ENCODE measurements around the gene IL21R. TPM values are rescaled to one million over a fixed set of nuclear protein-coding genes. Genes with fewer than 3 reads are reported as not detected.

The IL21R gene
- total RNA-seq, 1 donor from 2014 or later, result 72.3 TPM

DNA sequence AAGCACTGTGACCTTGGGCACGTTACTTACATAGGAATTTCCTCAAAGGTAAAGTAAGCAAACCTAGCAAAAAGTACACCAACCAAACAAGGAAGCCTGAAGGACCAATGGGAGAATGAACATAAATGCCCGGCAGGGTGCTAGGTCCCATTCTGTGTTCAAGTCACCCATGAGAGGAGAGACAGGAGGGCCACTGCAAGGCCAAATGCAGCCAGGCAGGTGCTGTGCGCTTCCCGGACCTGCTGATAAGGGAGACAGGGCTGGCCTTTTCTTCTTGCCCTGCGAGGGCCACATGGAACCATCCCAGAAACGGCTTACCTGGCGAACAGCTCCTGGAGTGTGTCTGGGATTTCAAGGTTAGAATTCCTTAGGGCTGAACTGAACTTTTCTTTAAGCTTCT lies 78.8 kb downstream of the IL21R start:
- intact Hi-C loops (cut with micrococcal nuclease), result no loop called here

- intact Hi-C loops (cut with micrococcal nuclease), result no loop called here
Observed at GRCh38 chr16:27481282-27481934, 79.4 kb downstream of the IL21R start.

- intact Hi-C loops (cut with micrococcal nuclease), result no loop called here
Observed at GRCh38 chr16:27482397-27483087, 80.6 kb downstream of the IL21R start.

GRCh38 chr16:27483088-27483437 lies 81.1 kb downstream of the IL21R start:
- intact Hi-C loops (cut with micrococcal nuclease), result no loop called here

DNA sequence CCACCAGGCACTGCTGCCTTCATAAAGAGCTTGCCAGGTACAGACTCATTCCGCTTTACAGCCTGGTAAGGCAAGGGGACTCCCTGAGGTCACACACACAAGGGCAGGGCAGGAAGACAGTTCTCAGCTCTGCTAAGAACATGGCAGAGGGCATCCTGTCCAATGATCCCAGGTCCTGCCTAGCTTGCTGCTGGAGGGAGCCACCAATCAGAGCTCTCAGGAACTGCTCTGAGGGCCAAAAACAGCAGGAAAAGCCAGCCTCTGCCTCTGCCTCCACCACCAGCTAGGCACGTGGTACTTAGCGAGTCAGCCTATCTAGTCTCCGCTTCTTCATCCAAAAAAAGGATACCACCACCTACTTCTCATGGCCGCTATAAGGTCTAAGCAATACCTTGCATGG lies 81.7 kb downstream of the IL21R start:
- intact Hi-C loops (cut with micrococcal nuclease), result no loop called here

- intact Hi-C loops (cut with micrococcal nuclease), result no loop called here
Observed at GRCh38 chr16:27485126-27485525, 83.2 kb downstream of the IL21R start.

- intact Hi-C loops (cut with micrococcal nuclease), result no loop called here
Observed at GRCh38 chr16:27485811-27486210, 83.8 kb downstream of the IL21R start.

DNA sequence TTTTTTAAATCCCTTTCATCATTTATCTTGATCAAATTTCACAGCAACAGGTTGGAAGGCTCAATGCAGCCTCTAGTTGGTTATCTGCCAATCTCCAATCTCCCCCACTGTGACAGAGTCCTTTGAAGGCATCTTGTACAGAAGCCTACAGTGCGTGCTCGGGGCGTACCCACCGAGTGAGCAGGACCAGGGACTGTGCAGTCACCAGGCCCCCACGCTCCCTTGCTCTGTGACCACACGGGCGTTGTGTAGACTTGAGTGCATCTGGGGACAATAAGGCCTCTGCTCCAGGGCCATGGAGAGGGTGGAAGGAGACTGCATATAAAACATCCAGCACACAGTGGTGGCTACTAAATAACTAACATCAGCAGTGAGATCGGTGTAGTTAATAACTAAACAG lies 84.4 kb downstream of the IL21R start:
- intact Hi-C loops (cut with micrococcal nuclease), result no loop called here

- intact Hi-C loops (cut with micrococcal nuclease), result no loop called here
Observed at GRCh38 chr16:27486760-27487159, 84.8 kb downstream of the IL21R start.

GRCh38 chr16:27489421-27489820 lies 87.4 kb downstream of the IL21R start:
- intact Hi-C loops (cut with micrococcal nuclease), result no loop called here

GRCh38 chr16:27489906-27490305 lies 87.9 kb downstream of the IL21R start:
- intact Hi-C loops (cut with micrococcal nuclease), result no loop called here

DNA sequence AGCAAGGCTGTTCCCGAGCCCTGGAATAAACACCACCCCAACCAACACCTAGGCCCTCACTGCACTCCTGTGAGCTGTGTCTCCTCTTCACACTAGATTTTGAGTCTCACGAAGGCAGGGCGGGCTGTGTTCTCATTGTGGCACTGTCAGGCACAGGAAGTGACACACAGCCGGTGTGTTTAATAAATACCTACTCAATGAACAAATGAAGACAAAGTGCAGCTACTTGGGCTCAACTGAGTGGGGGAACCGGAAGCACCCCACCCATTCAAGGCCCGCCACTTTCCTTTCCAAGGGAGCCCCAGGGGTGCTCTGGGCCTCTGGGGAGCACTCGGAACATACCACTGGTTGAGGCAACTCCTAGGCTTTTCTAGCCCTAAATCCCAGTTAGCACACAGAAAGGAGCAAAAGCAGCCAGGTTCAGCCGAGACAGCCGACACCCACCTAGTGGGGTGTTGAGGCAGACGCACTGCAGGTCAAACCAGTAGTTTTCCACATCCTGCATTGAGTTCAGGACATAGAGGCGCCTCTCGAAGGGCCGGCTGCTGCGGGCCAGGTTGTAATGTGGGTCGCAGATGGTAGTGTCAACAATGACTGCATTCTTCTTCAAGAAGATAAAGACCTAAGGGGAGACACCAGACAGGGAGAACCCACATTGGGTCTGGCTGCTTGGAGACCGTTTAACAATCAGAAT lies 90.1 kb downstream of the IL21R start:
- intact Hi-C loops (cut with micrococcal nuclease), result no loop called here

- intact Hi-C loops (cut with micrococcal nuclease), result no loop called here
Observed at GRCh38 chr16:27492588-27492979, 90.6 kb downstream of the IL21R start.

GRCh38 chr16:27495191-27495590 lies 93.2 kb downstream of the IL21R start:
- intact Hi-C loops (cut with micrococcal nuclease), result no loop called here

DNA sequence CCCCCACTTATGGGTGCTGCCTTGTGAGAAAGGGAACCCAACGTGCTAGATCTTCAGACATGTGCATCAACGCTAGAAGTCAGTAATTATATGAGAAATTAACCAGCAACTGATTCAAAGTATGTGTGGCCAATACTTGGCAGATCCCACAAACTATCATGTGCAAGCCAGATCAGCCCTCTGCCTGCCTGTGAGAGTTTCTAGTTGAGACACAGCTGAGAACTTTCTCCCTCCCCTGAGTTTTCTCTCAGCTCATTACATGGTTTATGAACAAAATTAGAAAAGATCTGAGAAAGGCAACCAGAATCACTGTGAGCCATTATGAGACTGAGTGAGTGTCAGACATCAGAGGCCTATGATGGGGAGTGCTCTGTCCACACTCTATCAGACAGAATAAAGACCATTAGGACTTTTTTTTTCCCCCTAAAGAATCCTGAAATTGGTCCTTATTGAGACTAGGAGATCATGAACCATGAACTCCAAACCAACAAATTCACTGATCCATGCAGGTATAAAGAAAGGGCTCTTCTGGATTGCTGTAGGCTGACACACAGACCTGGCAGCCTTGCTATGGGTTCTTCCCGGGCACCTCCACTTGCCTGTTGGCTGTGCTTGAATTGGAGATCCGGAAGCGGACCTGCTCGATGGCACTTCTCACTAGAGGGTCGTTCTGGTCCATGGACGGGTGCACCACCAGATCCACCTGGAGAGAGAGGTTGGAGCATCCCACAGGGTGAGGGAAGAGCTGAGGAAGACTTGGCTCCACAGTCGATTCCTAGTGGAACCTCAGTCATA lies 96.3 kb downstream of the IL21R start:
- intact Hi-C loops (cut with micrococcal nuclease), result no loop called here

DNA sequence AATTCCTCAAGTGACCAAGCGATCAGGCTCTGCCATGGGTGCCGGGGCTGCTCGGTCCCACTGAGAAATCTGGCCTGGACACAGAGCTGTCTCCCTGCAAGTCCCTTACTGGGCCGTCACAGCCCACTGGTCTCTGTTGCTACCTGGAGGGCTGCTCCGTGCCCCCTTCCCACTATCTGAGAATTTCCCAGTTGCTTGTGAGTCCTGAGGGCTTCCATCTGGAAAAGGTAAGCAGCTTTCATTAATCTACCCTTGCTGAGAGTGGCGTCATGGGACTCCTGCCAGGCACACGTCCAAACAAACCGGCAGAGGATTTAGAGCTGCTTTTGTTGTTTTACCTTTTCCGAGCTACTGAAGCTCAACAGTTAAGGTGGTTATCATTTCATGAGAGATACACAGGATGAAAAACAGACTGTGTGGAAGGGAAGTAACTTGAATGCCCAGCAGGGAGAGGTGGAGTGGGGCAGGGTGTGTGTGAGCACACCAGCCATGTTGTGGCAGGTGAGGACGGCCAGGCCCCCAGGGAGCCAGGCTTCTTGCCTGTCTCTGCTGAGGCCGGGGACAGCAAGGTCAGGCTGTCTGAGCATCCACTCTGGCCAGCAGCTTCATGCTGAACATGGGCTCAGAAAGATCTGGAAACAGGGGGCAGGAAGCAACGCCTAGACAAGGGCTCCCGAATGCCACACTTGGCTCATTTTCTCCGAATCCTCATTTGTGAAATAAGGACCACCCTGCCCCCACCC lies 97.1 kb downstream of the IL21R start:
- intact Hi-C loops (cut with micrococcal nuclease), result no loop called here

DNA sequence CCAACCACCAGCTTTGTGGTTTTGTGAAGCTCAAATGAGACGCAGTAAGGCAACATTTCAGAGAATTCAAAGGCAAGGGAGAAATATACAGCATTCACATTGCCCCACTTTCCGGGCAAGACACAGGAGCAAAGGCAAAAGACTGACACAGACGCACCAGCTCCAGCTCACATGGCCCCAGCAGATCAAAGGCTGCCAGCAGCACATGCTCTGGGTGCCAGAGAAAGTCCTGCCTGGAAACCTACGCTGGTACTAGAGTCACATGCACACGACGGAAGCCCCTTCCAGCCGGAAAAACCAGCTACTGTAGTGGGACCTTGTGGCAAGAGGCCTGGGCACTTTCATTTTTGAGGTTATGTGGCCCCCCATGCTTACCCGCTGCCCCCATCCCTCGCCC lies 97.7 kb downstream of the IL21R start:
- intact Hi-C loops (cut with micrococcal nuclease), result no loop called here

- intact Hi-C loops (cut with micrococcal nuclease), result no loop called here
Observed at GRCh38 chr16:27500801-27501200, 98.8 kb downstream of the IL21R start.
